DMS153 (cell line): Measurements from ENCODE around the gene UNCX.
A peak's percentile ranks its signal among the peaks of the same experiment; 100 is the strongest.
"Not testable (repeated sequence)": the region's sequence is repeated elsewhere in the genome, so short reads cannot be mapped to it uniquely, and the experiment has no call there.

ENCODE experiments used
- DNase-seq: peaks from one replicate; lab custom pipeline; 2025; lab: John Stamatoyannopoulos, UW

UNCX gene

DNA sequence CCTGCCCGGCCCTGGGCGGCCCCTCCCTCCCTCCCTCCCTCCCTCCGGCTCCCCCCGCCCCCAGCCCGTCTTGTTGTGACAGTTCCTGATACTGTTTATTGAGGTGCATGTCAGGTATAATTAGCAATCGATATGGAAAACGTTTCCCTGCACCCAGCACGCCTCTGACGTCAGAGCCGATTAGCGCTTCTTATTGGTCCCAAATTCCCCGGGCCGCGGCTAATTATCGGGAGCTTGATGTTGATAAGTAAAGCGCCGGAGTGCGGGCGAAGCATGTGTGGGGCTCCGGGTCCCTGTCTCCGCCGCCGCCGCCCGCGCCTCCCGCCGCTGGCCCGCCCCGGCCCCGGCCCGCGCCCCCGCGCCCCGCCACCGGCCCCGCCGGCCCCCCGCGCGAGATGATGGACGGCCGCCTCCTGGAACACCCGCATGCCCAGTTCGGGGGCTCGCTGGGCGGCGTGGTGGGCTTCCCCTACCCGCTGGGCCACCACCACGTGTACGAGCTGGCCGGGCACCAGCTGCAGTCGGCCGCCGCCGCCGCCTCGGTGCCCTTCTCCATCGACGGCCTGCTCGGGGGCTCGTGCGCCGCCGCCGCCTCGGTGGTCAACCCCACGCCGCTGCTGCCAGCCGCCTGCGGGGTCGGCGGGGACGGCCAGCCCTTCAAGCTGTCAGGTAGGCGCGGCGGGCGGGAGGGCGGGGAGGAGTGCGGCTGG is at the start of gene UNCX:
Gene UNCX, plus strand, starts transcription at position 250 of the 710 bp plus-strand sequence. Its CDS starts 146 bp downstream, at position 396.
- DNase-seq, result no peak

DNA sequence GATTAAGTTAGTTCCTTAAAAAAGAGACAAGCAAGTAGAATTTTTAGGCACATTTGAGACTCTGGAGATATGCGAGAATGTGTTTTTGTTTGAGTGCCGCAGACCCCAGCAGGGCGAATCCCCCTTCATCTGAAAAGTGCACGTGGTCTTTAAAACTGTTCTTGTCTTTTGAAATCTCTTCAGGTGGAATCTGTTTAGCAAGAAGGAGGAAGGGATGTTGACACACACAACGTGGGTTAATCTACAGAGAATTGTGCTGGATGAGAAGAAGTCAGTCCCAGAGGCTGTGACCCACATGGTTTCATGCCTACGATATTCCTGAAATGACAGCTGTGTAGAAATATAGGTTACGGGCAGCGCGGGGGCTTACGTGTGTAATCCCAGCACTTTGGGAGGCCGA is 45.5 kb upstream of the UNCX start:
- DNase-seq, result no peak

DNA sequence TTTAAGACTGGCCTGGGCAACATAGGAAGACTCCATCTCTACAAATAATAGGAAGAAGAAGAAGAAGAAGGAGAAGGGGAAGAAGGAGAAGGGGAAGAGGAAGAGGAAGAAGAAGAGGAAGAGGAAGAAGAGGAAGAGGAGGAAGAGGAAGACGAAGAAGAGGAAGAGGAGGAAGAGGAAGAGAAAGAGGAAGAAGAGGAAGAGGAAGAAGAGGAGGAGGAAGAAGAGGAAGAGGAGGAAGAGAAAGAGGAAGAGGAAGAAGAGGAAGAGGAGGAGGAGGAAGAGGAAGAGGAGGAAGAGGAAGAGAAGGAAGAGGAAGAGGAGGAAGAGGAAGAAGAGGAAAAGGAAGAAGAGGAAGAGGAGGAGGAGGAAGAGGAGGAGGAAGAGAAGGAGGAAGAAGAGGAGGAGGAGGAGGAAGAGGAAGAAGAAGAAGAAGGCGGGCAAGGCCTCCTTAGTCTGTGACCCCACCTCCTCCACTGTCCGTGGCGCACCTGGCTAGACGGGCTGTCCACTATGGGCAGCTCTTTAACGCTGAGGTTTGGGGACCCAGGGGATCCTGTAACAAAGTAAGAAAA is 43.9 kb upstream of the UNCX start:
- no peak for DNase-seq

DNA sequence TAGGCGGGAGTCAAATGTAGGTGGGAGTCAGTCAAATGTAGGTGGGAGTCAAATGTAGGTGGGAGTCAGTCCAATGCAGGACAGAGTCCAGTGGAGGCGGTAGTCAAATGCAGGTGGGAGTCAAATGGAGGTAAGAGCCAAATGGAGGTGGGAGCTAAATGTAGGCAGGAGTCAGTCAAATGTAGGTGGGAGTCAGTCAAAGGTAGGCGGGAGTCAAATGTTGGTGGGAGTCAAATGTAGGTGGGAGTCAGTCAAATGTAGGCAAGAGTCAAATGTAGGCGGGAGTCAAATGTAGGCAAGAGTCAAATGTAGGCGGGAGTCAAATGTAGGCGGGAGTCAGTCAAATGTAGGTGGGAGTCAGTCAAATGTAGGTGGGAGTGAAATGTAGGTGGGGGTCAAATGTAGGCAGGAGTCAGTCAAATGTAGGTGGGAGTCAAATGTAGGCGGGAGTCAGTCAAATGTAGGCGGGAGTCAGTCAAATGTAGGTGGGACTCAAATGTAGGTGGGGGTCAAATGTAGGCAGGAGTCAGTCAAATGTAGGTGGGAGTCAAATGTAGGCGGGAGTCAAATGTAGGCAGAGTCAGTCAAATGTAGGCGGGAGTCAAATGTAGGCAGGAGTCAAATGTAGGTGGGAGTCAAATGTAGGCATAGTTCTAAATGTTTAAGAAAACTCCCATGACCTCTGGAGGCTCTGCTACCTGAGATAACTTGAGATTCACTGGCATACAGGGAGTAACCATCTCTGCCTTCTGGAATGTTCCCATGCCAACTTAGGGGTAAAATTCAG is 42.5 kb upstream of the UNCX start:
- no peak for DNase-seq

DNA sequence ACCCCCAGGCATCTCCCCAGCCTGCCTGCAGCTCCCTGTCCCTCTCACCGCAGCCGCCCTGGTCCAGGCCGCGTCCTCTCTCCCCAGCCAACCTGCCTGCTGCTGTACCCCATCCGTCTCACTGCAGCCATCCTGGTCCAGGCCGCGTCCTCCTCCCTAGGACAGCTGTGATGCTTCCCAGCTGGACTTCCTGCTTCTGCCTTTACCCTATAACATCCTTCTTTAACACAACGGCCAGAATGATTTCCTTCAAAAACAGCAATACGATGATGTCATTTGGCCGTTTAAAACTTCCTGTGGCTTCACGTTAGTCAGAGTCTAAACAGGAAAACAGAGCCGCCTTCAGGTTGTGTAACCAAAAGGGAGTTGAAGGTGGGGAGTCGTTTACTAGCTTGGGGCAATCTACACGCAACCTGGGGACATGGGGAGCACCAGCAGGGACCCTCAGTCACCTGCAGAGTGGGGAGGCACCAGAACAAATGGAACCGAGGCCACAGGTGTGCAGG is 40.4 kb upstream of the UNCX start:
- DNase-seq, result peak; percentile 27

DNA sequence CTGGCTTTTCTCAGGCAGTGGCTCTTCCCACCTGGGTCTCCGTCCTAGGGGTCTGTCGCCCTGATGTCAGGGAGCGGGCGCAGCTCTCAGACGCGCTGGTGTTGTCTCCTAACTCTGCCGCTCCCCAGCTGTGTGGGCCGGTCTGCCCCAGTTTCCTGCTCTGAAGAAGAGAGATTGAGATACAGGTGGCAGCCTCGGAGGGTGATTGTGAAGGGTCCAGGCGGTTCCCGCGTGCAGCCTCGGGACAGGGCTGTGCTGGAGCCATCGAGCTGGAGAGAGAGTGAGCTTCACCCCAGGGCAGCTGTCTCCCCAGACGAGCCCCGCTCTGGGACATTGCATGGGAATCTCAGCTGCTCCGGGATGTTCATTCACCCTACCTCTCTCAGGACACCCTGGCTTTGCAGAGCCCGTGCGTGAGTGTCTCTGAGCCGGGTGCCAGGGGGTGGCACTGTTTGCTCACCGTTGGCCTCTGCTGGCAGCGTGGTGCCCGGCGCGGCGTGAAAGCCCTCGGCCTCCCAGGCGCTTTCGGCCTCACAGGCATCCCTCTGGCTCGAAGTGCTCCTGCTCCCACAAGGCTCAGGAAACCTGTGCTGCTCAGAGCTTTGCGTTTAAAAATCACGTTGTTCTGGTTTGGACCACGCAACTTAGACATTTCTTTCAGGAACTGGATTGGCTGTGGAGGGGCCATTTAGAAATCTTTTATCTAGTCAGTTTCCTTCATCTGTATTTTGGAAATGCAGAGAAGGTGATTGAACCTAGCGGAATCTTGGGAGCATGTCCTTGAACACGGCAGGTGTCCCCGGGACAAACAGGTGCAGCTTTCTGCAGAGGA is 38.9 kb upstream of the UNCX start:
- DNase-seq, result peak; percentile 55

DNA sequence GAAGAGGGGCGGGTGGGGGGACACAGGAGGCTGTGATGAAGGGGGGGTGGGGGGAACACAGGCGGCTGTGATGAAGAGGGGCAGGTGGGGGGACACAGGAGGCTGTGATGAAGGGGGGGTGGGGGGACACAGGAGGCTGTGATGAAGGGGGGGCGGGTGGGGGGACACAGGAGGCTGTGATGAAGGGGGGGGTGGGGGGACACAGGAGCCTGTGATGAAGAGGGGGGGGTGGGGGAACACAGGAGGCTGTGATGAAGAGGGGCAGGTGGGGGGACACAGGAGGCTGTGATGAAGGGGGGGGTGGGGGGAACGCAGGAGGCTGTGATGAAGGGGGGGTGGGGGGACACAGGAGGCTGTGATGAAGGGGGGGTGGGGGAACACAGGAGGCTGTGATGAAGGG is 36.2 kb upstream of the UNCX start:
- DNase-seq, result not testable (repeated sequence)

DNA sequence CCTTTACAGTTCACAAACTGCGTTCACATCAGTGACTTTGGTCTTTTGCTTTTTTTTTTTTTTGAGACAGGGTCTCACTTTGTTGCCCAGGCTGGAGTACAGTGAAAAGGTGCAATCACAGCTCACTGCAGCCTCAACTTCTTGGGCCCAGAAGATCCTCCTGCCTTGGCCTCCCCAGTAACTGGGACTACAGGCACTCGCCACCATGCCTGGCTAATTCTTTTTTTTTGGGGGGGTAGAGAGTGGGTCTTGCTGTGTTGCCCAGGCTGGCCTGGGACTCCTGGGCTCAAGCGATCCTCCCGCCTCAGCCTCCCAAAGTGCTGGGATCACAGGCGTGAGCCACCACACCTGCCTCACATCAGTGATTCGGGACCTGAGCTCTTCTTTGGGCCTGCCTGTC is 35.7 kb upstream of the UNCX start:
- DNase-seq, result no peak

DNA sequence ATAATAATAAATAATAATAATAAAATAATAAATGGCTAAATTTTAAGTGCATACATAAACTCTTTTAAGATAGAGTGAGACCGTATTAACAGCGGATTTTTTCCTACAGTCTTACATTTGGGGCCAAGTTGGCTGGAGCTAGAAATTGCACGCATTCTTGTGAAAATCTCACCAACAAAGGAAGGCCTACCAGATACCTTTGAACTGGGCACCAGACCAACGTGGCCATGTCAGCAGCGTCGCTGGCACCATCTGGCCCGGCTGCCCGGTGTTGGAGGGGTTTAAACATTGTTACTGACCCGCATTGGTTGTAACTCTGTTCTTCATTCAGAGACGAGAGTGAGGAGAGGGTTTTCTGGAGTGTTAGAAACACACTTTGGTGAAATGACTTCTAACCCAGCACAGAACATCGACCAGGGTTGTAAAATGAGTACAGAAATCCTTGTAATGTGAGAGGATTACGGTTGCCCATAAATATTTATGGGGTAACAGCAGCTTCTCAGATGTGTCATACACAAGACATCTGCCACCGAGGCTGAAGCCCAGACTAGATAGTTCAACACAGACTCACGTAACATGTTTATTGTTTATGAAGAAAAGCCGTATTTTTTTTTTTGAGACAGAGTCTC is 34.6 kb upstream of the UNCX start:
- no peak for DNase-seq

DNA sequence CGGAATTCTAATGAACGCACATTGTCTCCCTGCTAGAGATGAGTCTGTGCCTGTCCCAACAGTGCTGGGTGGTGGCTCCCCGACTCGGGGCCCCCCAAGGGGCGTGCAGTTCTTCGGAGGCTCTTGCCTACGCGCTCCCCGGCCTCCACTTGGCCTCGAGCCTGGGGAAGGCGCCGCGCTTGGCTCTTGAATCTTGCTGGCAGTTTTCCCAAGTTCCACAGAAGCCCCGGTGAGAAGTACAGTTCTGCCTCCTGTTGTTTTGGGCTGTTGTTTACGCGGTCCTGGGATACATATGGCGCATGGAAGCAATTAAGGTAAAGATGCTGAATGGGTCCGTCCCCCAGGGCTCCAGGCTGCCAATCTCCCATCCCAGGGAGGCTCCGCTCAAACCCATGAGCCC is 32.6 kb upstream of the UNCX start:
- DNase-seq, result no peak

DNA sequence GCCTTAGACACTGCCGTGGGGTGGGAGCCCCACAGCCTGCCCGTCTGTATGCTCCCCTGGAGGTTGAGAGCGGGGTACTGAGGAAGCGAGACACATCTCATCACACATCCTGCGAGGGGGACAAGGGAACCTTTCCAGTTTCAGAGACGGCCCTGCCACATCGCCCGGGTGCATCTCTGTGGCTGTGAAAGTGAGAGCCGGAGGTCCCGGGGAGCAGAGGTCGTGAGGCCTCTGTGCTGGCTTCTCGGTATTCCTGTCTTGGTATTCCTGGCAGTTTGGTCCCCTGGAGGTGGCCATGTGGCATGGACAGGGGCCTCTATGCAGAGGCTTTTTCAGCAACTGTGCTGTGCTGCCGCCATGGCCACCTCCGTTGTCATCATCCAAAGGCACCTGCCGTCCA is 30.8 kb upstream of the UNCX start:
- no peak for DNase-seq

DNA sequence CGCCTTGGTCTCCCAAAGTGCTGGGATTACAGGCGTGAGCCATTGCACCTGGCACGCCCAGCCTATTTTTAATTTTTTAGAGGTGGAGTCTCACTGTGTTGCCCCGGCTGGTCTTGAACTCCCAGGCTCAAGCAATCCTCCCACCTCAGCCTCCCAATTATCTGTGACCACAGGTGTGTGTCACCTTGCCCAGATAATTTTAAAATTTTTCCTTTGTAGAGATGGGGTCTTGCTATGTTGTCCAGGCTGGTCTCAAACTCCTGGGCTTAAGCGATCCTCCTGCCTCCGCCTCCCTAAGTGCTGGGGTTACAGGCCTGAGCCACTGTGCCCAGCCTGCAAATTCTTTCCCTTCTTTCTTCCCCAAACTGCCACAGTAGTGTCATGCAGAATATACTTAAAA is 29.8 kb upstream of the UNCX start:
- DNase-seq, result not testable (repeated sequence)

DNA sequence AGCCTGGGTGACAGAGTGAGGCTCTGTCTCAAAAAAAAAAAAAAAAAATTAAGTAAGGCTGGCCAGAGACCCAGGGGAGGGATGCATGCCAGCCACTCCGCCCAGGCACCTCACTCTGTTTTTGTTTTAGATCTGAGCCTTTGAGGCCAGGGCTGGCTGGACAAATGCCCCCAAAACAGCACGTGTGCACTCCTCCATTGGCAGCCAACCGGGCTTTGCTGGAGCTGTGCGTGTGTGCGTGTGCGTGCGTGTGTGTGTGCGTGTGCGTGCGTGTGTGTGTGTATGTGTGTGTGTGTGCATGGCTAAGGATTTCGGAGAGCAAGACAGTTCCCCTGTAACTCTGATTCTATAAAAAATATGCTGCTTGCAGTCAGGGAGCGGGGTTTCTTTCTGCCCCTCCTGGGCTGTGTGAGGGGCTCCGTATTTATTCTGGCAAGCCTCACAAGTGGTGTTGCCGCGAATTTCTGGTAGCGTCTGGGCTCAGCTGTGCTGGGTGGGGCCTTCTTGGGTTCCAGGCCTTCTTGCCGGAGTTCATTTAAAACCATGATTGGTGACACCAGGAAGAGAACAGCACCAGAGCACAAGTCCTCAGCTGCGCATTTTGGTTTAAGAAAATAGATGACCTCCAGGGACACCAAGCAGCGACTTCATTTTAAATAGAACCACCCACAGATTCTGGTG is 28.1 kb upstream of the UNCX start:
- DNase-seq, result no peak

DNA sequence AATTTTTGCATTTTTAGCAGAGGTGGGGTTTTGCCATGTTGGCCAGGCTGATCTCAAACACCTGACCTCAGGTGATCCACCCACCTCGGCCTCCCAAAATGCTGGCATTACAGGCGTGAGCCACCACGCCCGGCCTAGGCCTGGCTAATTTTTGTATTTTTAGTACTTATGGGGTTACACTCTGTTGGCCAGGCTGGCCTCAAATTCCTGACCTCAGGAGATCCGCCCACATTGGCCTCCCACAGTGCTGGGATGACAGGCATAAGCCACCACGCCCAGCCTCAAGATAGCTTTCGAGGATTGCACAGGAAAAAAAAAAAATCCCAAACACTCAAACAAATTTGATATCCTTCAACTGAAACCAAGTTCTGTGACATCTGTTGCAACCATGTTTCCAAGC is 26.9 kb upstream of the UNCX start:
- not testable (repeated sequence) for DNase-seq

DNA sequence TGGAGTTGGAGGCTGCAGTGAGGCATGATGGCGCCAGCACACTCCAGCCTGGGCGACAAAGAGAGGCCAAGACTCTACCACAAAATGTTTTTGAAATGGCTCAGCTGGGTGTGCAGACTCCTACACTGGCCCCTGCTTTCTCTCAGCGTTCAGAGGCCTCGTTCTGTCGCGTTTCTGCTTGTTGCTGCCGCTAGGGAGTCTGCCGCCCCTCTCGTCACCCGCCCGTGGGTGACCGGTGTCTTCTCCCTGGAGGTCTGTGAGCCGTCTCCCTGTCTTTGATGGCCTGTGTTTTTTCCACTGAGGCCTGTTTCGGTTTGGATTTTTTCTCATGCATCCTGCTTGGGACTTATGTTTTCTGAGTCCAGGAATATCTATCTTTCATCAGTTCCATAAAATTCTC is 23.6 kb upstream of the UNCX start:
- no peak for DNase-seq

DNA sequence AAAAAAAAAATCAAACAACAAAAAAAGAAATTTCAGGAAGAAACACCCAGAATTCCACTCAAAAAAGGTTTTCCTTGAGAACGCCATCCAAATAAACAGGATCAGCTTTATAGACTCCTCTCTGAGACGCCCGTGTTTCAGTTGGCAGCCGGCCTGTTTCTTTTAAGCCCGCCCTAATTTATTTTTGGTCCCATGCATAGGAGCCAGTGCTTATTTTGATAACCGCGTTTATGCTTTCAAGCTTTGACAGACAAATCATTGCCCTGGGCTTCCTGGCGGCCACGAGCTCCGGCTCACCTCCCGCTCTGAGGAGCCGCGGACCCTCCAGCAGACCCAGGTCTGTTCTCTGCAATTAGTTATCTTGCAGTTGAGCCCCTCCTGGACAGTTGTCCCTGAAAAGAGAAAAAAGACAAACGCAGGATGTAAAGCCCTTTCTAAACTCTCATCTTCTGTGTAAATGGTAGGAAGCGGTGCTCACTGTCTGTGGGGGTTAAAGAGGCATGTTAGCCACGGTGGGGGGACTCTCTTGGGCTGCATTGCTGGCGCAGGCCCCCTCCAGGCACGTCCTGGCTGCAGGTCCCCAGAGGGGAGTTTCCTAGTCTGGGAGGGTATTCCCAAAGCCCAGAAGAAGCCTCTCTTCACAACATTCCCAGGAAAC is 22.2 kb upstream of the UNCX start:
- DNase-seq, result no peak

DNA sequence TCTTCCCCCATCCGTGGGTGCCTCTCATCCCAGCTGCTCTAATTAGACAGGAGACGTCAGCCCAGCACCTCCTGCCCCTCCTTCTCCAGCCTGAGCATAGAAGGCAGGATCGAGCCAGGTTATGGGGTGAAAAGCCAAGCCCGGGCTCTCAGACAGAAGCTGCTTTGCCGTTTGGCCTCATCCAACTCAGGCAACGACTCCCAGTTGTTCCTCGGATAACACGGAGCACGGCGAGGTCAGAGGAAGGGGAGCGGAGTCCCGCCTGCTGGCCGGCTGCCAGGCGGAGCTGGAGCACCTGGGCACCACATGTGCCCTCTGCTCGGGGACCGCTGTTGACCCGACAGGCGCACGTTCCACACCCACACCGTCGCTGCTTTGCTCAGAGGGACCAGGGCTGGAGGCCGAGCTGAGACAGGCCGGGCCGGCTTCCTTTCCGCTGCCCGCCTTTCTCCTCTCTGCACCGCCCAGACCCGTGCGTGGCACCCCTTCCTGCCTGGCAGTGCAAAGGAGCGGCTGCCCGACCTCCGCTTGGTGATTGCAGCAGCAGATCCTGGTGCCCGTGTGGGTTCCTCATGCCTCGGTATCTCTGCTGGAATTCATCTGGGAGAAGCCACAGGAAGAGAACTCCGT is 21.6 kb upstream of the UNCX start:
- DNase-seq, result peak; percentile 48

DNA sequence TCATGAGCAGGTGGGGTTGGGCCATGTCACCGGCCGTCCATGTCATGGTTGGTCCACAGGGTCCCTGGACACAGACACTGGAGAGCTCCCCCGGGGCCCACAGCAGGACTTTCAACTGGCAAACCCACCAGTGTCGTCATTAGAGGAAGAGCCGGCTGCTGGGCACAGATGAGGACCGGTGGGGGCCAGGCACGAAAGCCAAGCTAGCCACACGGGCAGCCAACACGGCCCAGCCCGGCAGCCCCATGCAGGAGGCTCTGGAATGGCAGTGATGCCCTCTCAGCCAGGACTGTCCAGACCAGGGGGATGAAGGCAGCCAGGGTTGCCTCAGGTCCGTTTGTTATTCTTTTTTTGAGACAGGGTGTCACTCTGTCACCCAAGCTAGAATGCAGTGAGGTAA is 21.1 kb upstream of the UNCX start:
- DNase-seq, result no peak

DNA sequence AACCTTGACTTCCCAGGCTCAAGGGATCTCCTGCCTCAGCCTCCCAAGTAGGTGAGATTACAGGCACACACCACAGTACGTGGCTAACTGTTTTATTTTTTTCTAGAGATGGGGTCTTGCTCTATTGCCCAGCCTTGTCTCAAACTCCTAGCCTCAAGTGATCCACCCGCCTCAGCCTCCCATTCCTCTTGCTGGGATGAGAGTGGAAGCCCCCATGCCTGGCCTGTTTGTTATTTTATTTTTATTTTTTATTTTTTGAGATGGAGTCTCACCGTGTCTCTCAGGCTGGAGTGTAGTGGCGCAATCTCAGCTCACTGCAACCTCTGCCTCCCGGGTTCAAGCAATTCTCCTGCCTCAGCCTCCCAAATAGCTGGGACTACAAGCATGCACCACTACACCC is 20.6 kb upstream of the UNCX start:
- not testable (repeated sequence) for DNase-seq

DNA sequence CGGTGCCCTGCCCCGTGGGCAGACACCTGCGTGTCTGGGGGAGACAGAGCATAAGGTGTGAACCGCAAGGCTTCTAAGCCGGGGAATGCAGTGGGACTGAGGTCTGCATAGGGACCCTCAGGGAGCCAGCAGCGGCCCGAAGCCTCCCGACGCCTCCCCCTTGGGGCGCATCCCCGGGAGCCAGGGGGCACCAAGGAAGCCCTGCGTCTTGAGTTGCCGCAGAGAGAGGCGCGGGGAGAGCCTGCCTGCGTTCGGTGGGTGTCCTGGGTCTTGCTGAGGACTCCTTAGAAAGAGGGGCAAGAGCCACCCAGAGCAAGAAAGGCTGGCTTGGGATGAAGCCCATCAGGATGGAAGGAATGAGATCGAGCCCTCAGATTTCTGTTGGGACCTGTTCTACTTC is 18.2 kb upstream of the UNCX start:
- DNase-seq, result no peak
